Right lobe of liver (tissue), 6 donors: ENCODE data around the gene FAF2. TPM values are rescaled to one million over a fixed set of nuclear protein-coding genes. Genes with fewer than 3 reads are reported as not detected.
"Not testable (repeated sequence)": the region's sequence is repeated elsewhere in the genome, so short reads cannot be mapped to it uniquely, and the experiment has no call there.

Experiments used
- ATAC-seq, 4 donors: fragments of 200-7000 bp; cut with Tn5 transposase; one replicate each; pipeline ENCODE4 v1.9.1; 2020; ENCODE audit warnings: mild to moderate bottlenecking in 4 of 4, moderate library complexity in 4 of 4
- DNase-seq, 3 donors: peaks; one replicate each; pipeline ENCODE4 v3.0.0-alpha.2; 2020
- H3K27ac ChIP-seq, 3 donors: fragments of 200-600 bp; one replicate each; pipeline ENCODE4 v1.8.0; 2022
- H3K27me3 ChIP-seq, 2 donors: fragments of 200-600 bp; one replicate each; pipeline ENCODE4 v1.8.0; 2022
- H3K36me3 ChIP-seq, 4 donors: fragments of 200-600 bp; sonication (generic) in 1 of 4; one replicate each; pipeline versions ENCODE4 v1.5.1 to v1.8.0; 2017 to 2022; ENCODE audit warnings: control low read depth in 1 of 4
- H3K4me1 ChIP-seq, 4 donors: fragments of 200-600 bp; sonication (generic) in 1 of 4; one replicate each; pipeline versions ENCODE4 v1.5.1 to v1.8.0; 2017 to 2022; ENCODE audit warnings: control low read depth in 1 of 4
- H3K4me3 ChIP-seq, 3 donors: fragments of 200-600 bp; one replicate each; pipeline ENCODE4 v1.8.0; 2022
- H3K9me3 ChIP-seq, 4 donors: fragments of 200-600 bp; sonication (generic) in 1 of 4; one replicate each; pipeline versions ENCODE4 v1.5.1 to v1.8.0; 2017 to 2022; ENCODE audit warnings: control low read depth in 1 of 4
- CTCF ChIP-seq, 4 donors: fragments of 200-600 bp in 3 of 4; fragments of 450-650 bp in 1 of 4; IDR thresholded peaks; one replicate each; pipeline versions ENCODE4 v1.5.1 to v1.8.0; 2016 to 2022; ENCODE audit warnings: antibody characterized with exemption in 4 of 4, mild to moderate bottlenecking in 2 of 4
- POLR2A ChIP-seq: fragments of 450-650 bp; IDR thresholded peaks from one replicate; pipeline ENCODE4 v1.6.1; 2017; ENCODE audit warnings: antibody characterized with exemption, mild to moderate bottlenecking
- WGBS: methylation state at CpG from one replicate; pipeline ENCODE4 v1.1.6; 2018; ENCODE audit warnings: low coverage, low lambda C conversion rate; ENCODE audit not compliant: insufficient coverage; ENCODE audit errors: missing lambda C conversion rate; 5-methylcytosine and 5-hydroxymethylcytosine counted together
- intact Hi-C, 2 donors: fragments of 100-400 bp; cut with DNase I; formaldehyde crosslinking; loops; one replicate each; pipeline versions ENCODE4 v1.11.2 to v1.14.1; 2022
- total RNA-seq, 6 experiments: library from RNA; depleted of rRNA in 2 of 6; stranded (reverse); fragments of >200 nt in 2 of 6; fragmentation: NEBNext Ultra II Directional in 3 of 6; extraction: Animal tissue kit (Norgen Biotek cat#: 25700) in 3 of 6; gene quantifications; one replicate each; pipeline versions ENCODE4 v1.1.0 to v1.2.4, GENCODE V29; 2016 to 2023
- donor health status: DM: no; HTN: yes; CAD: no.
- donor health status: DM: no; HTN: no; CAD: no.
- donor health status: DM: no; HTN: no; CAD: no.
- donor health status: DM: no; HTN: yes; CAD: no.
- donor health status: DM: no; HTN: yes; CAD: no.

Gene FAF2
- total RNA-seq, 6 experiments from 2014 or later: 17.5 to 23.3 (median 19.8) TPM

GRCh38 chr5:176440927-176441706 is 7.1 kb upstream of the FAF2 start:
- TF ChIP-seq POLR2A (no peak), CTCF (IDR thresholded peaks at IDR 0.05) (no peak)
- ATAC-seq (peak; percentile 37 to 81 (median 52)), DNase-seq (no peak)
- H3K36me3 ChIP-seq: no peaks in the 10 kb centered on the region
- H3K4me3 ChIP-seq: no peak overlapping the region
- H3K27ac ChIP-seq: no peak overlapping the region
- H3K9me3 ChIP-seq: no peaks in the 10 kb centered on the region
- WGBS: 39% methylated on average over 6 of the region's 10 CpGs
- no peaks in the 10 kb centered on the region for H3K4me1 ChIP-seq
- intact Hi-C loops: loop anchor here in 1 of 2 donors (10.0 kb wide), 1 partner anchor 94 kb away; the partner anchor contains the start of gene RNF44
- H3K27me3 ChIP-seq: no peaks in the 10 kb centered on the region

- TF ChIP-seq POLR2A: no peak
- no peak for TF ChIP-seq CTCF (IDR thresholded peaks at IDR 0.05)
- H3K36me3 ChIP-seq: no peaks in the 10 kb centered on the region
- WGBS: 38% methylated on average over 5 of the region's 5 CpGs
- no peaks in the 10 kb centered on the region for H3K9me3 ChIP-seq
- no peak overlapping the region for H3K27ac ChIP-seq
- ATAC-seq (peak in 1 of 4 donors; percentile 16), DNase-seq (no peak)
- H3K27me3 ChIP-seq: no peaks in the 10 kb centered on the region
- H3K4me1 ChIP-seq: peaks cover 0 to 5% (median 0%) of the 10 kb centered on the region in 4 donors
- intact Hi-C loops: loop anchor here in 1 of 2 donors (10.0 kb wide), 1 partner anchor 93 kb away; the partner anchor contains the start of gene RNF44
- H3K4me3 ChIP-seq: no peak overlapping the region
These were observed 6.3 kb upstream of the FAF2 start for GRCh38 chr5:176441921-176442323.

- intact Hi-C loops: loop anchor here in 1 of 2 donors (10.0 kb wide), 1 partner anchor 92 kb away; the partner anchor contains the start of gene RNF44
- not testable (repeated sequence) for H3K9me3 ChIP-seq
- WGBS: 69% methylated on average over 4 of the region's 4 CpGs
These were observed 5.3 kb upstream of the FAF2 start for GRCh38 chr5:176442911-176443310.

GRCh38 chr5:176444742-176445141 is 3.4 kb upstream of the FAF2 start:
- Histone ChIP-seq H3K27me3 (no peaks in the 10 kb centered on the region), H3K4me1 (peaks cover 0 to 13% (median 6%) of the 10 kb centered on the region in 4 donors), H3K27ac (no peak overlapping the region), H3K9me3 (no peaks in the 10 kb centered on the region), H3K36me3 (no peaks in the 10 kb centered on the region), H3K4me3 (no peak overlapping the region)
- TF ChIP-seq CTCF (IDR thresholded peaks at IDR 0.05) (no peak), POLR2A (no peak)
- intact Hi-C loops: loop anchor here in 1 of 2 donors (10.0 kb wide), 1 partner anchor 90 kb away; the partner anchor contains the start of gene RNF44
- DNase-seq (no peak), ATAC-seq (no peak)
- 85% methylated on average over 5 of the region's 5 CpGs for WGBS

More at GRCh38 chr5:176442911-176443310, 5.3 kb upstream of the FAF2 start:
- H3K27ac ChIP-seq, H3K27me3 ChIP-seq, ATAC-seq, H3K4me3 ChIP-seq, H3K4me1 ChIP-seq, DNase-seq, H3K36me3 ChIP-seq: not testable (repeated sequence)
